ENCODE data around the gene DLG2.

Gene DLG2

GRCh38 chr11:83510530-83511460 is 2116.3 kb downstream of the DLG2 start:
- no peak for TF ChIP-seq CTCF (IDR thresholded peaks at IDR 0.05; ENCODE audit: borderline replicate concordance, insufficient read depth, low read depth, low read length)
- H3K4me3 ChIP-seq (ENCODE audit: low read depth, low read length), result no peak overlapping the region

- H3K4me3 ChIP-seq (ENCODE audit: low read depth, low read length), result no peak overlapping the region
- TF ChIP-seq CTCF (IDR thresholded peaks at IDR 0.05; ENCODE audit: borderline replicate concordance, insufficient read depth, low read depth, low read length), result no peak
These were observed 2118.3 kb downstream of the DLG2 start for GRCh38 chr11:83508804-83509203.

GRCh38 chr11:83502041-83502440 is 2125.1 kb downstream of the DLG2 start:
- no peak overlapping the region for H3K4me3 ChIP-seq (ENCODE audit: low read depth, low read length)
- TF ChIP-seq CTCF (IDR thresholded peaks at IDR 0.05; ENCODE audit: borderline replicate concordance, insufficient read depth, low read depth, low read length), result no peak

GRCh38 chr11:83493917-83494316 is 2133.2 kb downstream of the DLG2 start:
- TF ChIP-seq CTCF (IDR thresholded peaks at IDR 0.05; ENCODE audit: borderline replicate concordance, insufficient read depth, low read depth, low read length), result no peak
- H3K4me3 ChIP-seq (ENCODE audit: low read depth, low read length), result no peak overlapping the region

GRCh38 chr11:83493034-83493433 is 2134.1 kb downstream of the DLG2 start:
- no peak for TF ChIP-seq CTCF (IDR thresholded peaks at IDR 0.05; ENCODE audit: borderline replicate concordance, insufficient read depth, low read depth, low read length)

GRCh38 chr11:83483808-83484207 is 2143.3 kb downstream of the DLG2 start:
- no peak overlapping the region for H3K4me3 ChIP-seq (ENCODE audit: low read depth, low read length)
- TF ChIP-seq CTCF (IDR thresholded peaks at IDR 0.05; ENCODE audit: borderline replicate concordance, insufficient read depth, low read depth, low read length), result no peak

More at GRCh38 chr11:83493034-83493433, 2134.1 kb downstream of the DLG2 start:
- H3K4me3 ChIP-seq (ENCODE audit: low read depth, low read length), result no peak overlapping the region

GRCh38 chr11:83480811-83481210 is 2146.3 kb downstream of the DLG2 start:
- no peak for TF ChIP-seq CTCF (IDR thresholded peaks at IDR 0.05; ENCODE audit: borderline replicate concordance, insufficient read depth, low read depth, low read length)
- H3K4me3 ChIP-seq (ENCODE audit: low read depth, low read length), result no peak overlapping the region

Measured in GM12875 (cell line).